Stimulated activated effector memory CD8-positive, alpha-beta T cell treated with anti-CD3 and anti-CD28 coated beads, Interleukin-12 subunit alpha, Interleukin-12 subunit beta, amount 100 ng/mL, for 72 hours (primary cell): Measurements from ENCODE around the gene RPN2.

Source experiments
- ATAC-seq: fragments of 150-1000 bp; cut with Tn5 transposase; 2 replicates; pipeline ENCODE4 v1.10.0; 2021
- DNase-seq, 2 donors: peaks; one replicate each; pipeline ENCODE4 v3.0.0; 2021 to 2022; ENCODE audit warnings: low spot score in 2 of 2
- H3K27ac Mint-ChIP-seq: one replicate; pipeline ENCODE4 v1.8.0; 2022; ENCODE audit warnings: mild to moderate bottlenecking, mixed read lengths
- H3K36me3 Mint-ChIP-seq: one replicate; pipeline ENCODE4 v1.8.0; 2022; ENCODE audit warnings: mild to moderate bottlenecking, mixed read lengths
- H3K4me1 Mint-ChIP-seq: one replicate; pipeline ENCODE4 v1.8.0; 2022; ENCODE audit warnings: mixed read lengths
- H3K4me3 Mint-ChIP-seq: one replicate; pipeline ENCODE4 v1.8.0; 2022; ENCODE audit warnings: mild to moderate bottlenecking, mixed read lengths
- H3K9me3 Mint-ChIP-seq: one replicate; pipeline ENCODE4 v1.8.0; 2022; ENCODE audit warnings: mixed read lengths

Gene RPN2

DNA sequence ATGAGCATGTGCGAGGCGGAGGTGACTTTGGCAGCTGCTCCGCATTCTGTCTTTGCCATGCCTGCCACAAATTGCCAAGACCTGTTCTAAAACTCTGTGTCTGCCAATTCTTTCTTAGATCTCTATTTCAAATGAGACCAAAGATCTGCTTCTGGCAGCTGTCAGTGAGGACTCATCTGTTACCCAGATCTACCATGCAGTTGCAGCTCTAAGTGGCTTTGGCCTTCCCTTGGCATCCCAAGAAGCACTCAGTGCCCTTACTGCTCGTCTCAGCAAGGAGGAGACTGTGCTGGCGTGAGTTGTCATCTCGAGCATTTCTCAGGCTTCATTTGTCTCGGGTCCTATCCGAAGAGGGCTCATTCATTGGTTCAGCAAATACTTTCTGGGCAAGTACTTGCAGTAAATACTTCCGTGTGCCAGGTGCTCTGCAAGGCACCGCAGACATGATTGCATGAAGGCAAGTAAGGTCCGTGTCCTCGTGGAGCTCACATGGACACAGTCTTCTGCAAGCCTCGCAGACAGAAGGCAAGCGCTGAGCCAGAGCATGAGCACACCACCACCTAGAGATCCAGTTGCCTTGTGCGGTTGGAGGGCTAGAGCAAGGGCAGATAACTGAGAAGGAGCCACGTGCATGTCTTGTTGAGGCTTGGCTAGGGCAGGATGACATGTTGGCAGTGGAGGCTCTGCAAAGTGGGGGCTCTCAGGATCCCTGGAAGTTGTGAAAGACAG, 20.0 kb downstream of the RPN2 start:
- DNase-seq: no peak
- no peak for ATAC-seq
- H3K4me3 Mint-ChIP-seq: no peak overlapping the region
- peaks cover 34% of the 10 kb centered on the region for H3K4me1 Mint-ChIP-seq
- no peak overlapping the region for H3K27ac Mint-ChIP-seq
- H3K36me3 Mint-ChIP-seq: peaks cover 87% of the 10 kb centered on the region
- H3K9me3 Mint-ChIP-seq: no peaks in the 10 kb centered on the region

DNA sequence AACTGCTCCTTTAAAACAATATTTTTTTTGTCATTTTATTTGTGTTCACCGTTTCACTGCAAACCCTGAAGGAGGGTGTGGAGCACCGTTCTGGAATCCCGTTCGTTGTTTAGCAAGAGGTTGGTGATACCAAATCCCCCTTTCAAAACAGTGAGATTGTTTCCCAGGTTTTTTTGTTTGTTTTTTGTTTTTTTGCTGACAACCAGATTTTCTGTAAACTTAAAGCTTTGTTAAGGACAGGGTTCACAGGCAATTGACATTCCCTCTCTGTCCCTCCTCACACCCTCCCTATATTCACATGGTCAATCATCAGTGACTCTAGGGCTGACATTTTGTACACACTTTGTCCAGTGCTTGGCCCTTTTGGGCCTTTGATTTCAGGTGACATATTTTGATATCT, 21.2 kb downstream of the RPN2 start:
- peaks cover 99% of the 10 kb centered on the region for H3K36me3 Mint-ChIP-seq
- DNase-seq (no peak), ATAC-seq (no peak)
- H3K9me3 Mint-ChIP-seq: no peaks in the 10 kb centered on the region
- H3K4me3 Mint-ChIP-seq: no peak overlapping the region
- H3K27ac Mint-ChIP-seq: no peak overlapping the region
- peaks cover 21% of the 10 kb centered on the region for H3K4me1 Mint-ChIP-seq

DNA sequence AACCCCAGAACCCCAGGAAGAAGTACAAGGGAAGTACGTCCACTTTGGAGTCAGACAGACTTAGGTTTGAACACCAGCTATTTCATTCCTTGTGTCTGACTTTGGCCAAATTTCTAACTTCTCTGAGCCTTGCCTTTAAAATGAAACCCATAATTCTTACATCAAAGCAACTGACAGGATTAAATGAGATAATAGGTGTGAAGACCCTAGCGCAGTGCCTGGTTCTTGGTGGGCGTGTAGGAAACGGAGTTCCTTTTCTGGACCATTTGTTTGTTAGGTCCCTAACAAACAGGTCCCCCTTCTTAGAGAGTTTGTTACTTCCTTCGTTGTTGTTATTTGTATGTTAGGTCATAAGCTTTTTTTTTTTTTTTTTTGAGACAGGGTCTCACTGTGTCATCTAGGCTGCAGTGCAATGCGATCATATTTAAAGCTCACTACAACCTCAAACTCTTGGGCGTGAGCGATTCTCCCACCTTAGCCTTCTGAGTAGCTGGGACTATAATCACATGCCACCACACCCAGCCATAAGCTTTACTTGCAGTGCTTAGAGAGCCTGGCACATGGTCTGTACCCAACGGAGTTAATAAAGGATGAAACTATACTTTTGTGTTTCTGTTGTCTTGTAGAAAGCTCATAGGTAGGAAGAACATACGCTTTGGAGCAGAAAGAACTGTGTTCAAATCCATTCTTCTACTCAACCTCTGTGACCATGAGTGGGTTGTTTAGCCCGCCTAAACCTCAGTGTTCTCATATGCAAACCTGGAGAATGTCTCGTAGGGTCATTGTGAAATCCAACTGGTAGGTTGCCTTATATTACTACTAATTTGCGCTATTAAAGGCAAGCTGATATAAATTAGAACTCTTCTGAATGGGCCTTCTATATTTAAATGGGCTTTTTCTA, 22.0 kb downstream of the RPN2 start:
- H3K9me3 Mint-ChIP-seq: no peaks in the 10 kb centered on the region
- H3K4me3 Mint-ChIP-seq: no peak overlapping the region
- ATAC-seq: no peak
- DNase-seq: no peak
- H3K4me1 Mint-ChIP-seq: peaks cover 18% of the 10 kb centered on the region
- no peak overlapping the region for H3K27ac Mint-ChIP-seq
- H3K36me3 Mint-ChIP-seq: peaks cover 99% of the 10 kb centered on the region

DNA sequence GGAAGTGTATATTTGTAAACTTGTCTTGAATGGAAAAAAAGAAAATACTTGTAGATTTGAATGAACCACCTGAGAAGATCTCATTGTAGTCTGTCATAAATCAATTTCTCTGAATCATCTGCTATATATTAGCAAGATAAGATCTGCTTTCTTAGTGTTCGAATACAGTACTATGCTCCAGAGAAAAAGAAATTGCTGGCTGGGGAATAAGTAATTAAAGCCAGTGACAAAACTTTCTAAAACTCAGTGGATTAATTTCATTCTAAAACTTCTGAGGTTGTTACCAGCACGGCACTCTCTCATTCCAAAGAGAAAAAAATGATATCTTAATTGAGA, 22.7 kb downstream of the RPN2 start:
- peaks cover 99% of the 10 kb centered on the region for H3K36me3 Mint-ChIP-seq

DNA sequence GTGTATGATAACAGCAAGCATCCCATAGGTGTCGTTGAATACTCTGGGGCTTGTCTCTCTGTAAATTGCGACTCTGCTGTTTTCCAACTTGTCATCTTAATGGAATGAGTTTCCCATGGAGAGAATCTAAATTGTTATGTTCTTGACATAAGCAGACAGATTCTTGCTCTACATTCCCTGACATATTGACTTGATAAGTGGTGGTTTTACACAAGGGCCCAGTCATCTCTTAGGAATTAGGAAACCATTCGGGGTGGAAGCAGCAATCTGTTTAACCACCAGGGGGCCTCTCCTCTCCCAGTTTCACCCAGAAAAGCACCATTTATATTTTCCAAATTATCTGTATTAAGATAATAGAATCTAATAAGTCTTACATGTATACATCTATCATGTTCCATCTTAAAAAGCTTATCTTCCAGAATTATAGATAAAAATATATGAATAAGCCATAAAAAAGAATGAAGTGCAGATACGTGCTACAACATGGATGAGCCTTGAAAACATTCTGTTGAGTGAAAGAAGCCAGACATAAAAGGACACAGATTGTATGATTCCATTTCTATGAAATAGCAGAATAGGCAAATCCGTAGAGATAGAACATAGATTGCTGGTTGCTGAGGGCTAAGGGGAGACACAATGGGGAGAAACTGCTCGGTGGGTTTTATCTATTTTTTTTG, 23.3 kb downstream of the RPN2 start:
- peaks cover 100% of the 10 kb centered on the region for H3K36me3 Mint-ChIP-seq
- DNase-seq: no peak
- H3K27ac Mint-ChIP-seq: no peak overlapping the region

More for the DNA sequence above, 22.7 kb downstream of the RPN2 start:
- Mint-ChIP-seq H3K4me1 (peaks cover 12% of the 10 kb centered on the region), H3K27ac (no peak overlapping the region), H3K4me3 (no peak overlapping the region), H3K9me3 (no peaks in the 10 kb centered on the region)
- ATAC-seq (no peak), DNase-seq (no peak)

DNA sequence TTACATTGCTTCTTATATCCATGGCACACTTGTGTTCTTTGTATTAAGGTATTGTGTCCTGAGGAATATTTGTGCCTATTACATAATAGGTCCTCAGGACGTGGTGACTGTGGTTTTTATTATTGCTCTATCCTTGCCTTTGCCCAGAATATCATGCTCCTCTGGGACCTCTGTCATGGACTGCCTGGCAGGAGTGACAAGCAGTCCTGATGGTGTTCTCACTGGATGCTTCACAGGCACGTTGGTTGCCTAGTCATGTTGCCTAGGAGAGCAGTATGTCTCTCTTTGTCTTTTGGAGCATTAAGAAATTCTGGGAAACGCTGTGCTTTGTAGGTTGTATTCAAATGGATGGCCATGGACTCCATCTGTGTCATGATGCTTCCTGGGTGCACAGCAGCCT, 24.9 kb downstream of the RPN2 start:
- Mint-ChIP-seq H3K36me3 (peaks cover 100% of the 10 kb centered on the region), H3K9me3 (no peaks in the 10 kb centered on the region), H3K27ac (peak overlapping the region; percentile 39), H3K4me3 (no peak overlapping the region), H3K4me1 (peaks cover 4% of the 10 kb centered on the region)
- DNase-seq: no peak
- ATAC-seq: no peak

More for the DNA sequence above, 23.3 kb downstream of the RPN2 start:
- H3K4me3 Mint-ChIP-seq: no peak overlapping the region
- ATAC-seq: no peak
- H3K4me1 Mint-ChIP-seq: peaks cover 6% of the 10 kb centered on the region
- H3K9me3 Mint-ChIP-seq: no peaks in the 10 kb centered on the region

DNA sequence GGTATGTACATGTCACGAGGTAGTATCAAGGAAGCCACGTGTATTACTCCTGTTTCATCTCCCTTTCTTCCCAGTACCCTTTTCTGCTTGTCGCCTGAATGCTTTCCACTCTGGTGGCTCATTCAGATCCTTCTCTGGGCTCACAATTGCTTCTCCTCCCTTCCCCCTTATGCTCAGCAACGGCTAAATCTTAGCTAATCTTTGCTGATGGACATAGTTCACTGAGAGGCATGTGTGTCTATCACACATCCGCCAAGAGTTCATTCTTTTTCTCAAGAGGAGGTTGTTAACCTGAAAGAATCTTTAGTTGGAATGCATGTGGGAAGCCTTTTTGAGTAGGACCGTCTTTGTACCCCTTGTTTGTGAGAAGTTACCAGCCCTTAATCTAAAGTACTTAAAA, 26.0 kb downstream of the RPN2 start:
- DNase-seq: no peak
- H3K36me3 Mint-ChIP-seq: peaks cover 100% of the 10 kb centered on the region
- H3K27ac Mint-ChIP-seq: peak overlapping the region; percentile 39

DNA sequence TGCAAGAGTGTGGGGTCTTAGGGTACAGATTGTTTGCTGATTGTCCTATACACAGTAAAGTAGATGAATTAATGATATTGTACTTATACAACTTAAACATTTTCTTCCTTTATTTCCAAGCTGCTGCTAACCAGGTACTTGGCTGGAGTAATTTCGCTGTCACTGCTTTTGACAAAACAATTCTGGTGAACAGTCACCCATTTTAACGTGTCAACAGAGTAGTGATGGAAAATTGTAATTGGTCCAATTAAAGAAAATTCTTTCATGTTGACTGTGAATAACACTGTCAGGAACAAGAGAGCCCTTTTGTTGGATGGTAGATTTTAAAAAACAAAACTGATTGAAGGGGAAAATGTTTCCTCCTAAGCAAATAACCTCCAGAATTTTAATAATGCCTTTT, 26.7 kb downstream of the RPN2 start:
- H3K9me3 Mint-ChIP-seq: no peaks in the 10 kb centered on the region
- no peak for DNase-seq
- peak overlapping the region; percentile 39 for H3K27ac Mint-ChIP-seq
- no peak overlapping the region for H3K4me3 Mint-ChIP-seq
- peaks cover 4% of the 10 kb centered on the region for H3K4me1 Mint-ChIP-seq
- ATAC-seq: no peak
- peaks cover 100% of the 10 kb centered on the region for H3K36me3 Mint-ChIP-seq

More for the DNA sequence above, 26.0 kb downstream of the RPN2 start:
- Mint-ChIP-seq H3K4me1 (peaks cover 4% of the 10 kb centered on the region), H3K4me3 (no peak overlapping the region), H3K9me3 (no peaks in the 10 kb centered on the region)
- no peak for ATAC-seq

DNA sequence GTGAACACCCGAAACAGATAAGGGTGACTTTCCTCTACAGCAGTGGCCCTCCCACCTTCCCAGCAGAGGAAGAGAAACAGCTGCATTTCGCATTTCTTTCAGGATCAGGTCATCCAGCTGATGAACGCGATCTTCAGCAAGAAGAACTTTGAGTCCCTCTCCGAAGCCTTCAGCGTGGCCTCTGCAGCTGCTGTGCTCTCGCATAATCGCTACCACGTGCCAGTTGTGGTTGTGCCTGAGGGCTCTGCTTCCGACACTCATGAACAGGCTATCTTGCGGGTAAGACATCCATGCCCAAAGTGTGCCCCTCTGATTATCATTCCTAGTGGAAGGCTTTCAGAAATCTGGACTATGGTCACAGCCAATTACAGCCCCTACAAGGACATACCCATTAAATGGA, 28.0 kb downstream of the RPN2 start:
- ATAC-seq (no peak), DNase-seq (no peak)
- peaks cover 2% of the 10 kb centered on the region for H3K4me1 Mint-ChIP-seq

DNA sequence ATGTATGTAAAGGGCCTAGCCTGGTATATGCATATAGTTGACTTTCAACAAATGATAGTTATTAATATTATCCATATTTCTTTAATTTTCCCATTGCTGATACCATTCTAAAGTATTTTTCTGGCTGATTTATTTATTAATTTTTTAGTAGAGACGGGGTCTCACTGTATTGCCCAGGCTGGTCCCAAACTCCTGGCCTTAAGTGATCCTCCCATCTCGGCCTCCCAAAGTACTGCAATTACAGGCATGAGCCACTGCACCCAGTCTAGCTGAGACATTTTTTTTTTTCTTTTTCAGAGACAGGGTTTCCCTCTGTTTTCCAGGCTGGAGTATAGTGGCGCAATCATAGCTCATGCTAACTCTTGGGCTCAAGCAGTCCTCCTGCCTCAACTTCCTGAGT, 30.1 kb downstream of the RPN2 start:
- Mint-ChIP-seq H3K27ac (no peak overlapping the region), H3K36me3 (peaks cover 100% of the 10 kb centered on the region), H3K4me3 (no peak overlapping the region), H3K9me3 (no peaks in the 10 kb centered on the region), H3K4me1 (no peaks in the 10 kb centered on the region)
- DNase-seq: no peak
- no peak for ATAC-seq

More for the DNA sequence above, 28.0 kb downstream of the RPN2 start:
- peaks cover 100% of the 10 kb centered on the region for H3K36me3 Mint-ChIP-seq
- H3K9me3 Mint-ChIP-seq: no peaks in the 10 kb centered on the region
- H3K4me3 Mint-ChIP-seq: no peak overlapping the region
- no peak overlapping the region for H3K27ac Mint-ChIP-seq

DNA sequence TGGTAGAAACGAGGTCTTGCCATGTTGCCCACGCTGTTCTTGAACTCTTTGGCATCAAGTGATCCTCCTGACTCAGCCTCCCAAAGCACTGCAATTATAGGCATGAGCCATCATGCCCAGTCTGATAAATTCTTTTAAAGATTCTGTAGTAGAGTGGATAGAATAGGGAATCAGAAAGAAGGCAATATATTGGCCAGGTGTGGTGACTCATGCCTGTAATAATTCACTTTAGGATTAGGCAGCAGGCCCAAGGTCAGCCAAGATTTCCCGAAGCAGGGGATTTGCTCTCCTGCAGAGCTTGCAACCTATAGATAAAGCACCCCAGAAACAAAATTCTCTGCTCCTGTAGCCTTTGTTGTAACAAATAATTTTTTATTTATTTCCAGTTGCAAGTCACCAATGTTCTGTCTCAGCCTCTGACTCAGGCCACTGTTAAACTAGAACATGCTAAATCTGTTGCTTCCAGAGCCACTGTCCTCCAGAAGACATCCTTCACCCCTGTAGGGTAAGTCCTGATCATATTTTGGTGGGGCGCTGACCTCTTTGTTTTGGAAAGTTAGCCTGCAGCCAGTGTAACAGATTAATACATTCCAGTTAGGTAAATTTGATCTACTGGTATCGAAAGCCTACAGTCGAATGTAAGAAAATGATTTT, 30.7 kb downstream of the RPN2 start:
- H3K9me3 Mint-ChIP-seq: no peaks in the 10 kb centered on the region
- no peak for ATAC-seq
- H3K4me3 Mint-ChIP-seq: no peak overlapping the region
- no peak overlapping the region for H3K27ac Mint-ChIP-seq
- H3K36me3 Mint-ChIP-seq: peaks cover 100% of the 10 kb centered on the region
- no peaks in the 10 kb centered on the region for H3K4me1 Mint-ChIP-seq
- DNase-seq: no peak

DNA sequence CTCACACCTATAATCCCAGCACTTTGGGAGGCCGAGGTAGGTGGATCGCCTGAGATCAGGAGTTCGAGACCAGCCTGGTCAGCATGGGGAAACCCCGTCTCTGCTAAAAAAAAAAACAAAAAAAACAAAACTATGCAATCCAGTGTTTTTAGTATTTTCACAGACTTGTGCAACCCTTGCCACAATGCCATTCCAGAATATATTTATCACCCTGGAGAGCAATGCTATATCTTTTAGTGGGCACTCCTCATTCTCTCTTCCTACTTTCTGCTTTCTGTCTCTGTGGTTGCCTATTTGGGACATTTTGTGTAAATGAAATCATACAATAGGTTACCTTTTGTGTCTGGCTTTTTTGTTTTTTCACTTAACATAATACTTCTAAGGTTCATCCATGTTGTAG, 39.3 kb downstream of the RPN2 start:
- H3K27ac Mint-ChIP-seq: no peak overlapping the region
- no peak overlapping the region for H3K4me3 Mint-ChIP-seq
- peaks cover 11% of the 10 kb centered on the region for H3K4me1 Mint-ChIP-seq
- DNase-seq (no peak), ATAC-seq (no peak)
- peaks cover 91% of the 10 kb centered on the region for H3K36me3 Mint-ChIP-seq
- no peaks in the 10 kb centered on the region for H3K9me3 Mint-ChIP-seq

DNA sequence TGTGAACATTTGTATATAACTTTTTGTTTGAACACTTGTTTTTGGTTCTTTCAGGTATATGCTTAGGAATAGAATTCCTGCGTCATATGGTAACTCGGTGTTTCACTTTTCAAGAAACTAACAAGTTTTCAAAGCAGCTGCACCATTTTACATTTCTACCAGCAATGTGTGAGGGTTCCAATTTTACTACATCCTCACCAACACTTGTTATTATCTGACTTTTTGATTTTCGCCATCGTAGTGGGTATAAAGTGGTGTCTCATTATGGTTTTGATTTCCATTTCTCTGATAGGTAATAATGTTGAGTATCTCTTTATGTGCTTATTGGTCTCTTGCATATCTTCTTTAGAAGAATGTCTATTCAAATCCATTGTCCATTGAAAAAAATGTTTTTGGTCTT, 39.8 kb downstream of the RPN2 start:
- Mint-ChIP-seq H3K4me3 (no peak overlapping the region), H3K27ac (no peak overlapping the region), H3K4me1 (peaks cover 11% of the 10 kb centered on the region), H3K36me3 (peaks cover 91% of the 10 kb centered on the region), H3K9me3 (no peaks in the 10 kb centered on the region)
- no peak for DNase-seq
- no peak for ATAC-seq

DNA sequence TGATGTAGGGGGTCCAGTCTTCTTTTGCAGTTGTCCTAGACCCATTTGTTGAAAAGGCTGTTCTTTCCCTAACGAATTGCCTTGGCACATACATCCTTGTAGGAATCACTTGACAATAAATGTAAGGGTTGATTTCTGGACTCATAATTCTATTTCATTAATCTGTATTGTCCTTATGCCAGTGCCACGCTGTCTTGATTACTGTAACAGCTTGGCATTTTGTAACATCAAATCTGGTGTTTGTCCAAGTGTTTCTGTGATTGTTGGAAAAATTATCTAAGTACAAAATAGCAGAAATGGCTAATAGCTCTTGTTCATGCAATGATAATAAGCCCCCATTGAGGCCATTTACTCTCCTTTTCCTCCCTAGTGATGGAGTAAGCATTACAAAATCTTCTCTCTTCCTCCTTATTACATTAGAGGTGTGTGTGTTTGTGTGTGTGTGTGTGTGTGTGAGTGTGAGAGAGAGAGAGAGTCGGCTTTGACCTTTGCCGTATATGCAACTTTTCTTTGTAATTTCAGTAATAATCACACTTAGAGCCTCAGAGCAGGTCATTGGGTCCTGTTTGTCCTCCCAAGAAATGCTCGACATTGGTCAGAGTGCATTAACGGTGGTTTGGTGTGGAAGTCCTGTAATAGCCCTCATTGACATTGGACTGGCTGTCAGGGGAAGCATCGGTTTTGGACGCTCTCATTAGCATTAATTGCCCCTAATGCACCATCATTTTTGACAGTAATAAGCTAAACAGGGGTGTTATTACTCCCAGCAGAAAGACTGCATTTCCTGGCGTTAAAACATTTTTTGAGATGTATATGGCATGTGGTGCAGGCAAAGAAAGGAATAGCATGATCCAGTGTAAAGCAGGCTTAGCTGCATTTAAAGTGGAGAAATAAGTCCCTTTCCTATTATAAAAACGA, 40.9 kb downstream of the RPN2 start:
- ATAC-seq (no peak), DNase-seq (no peak)
- Mint-ChIP-seq H3K9me3 (no peaks in the 10 kb centered on the region), H3K27ac (no peak overlapping the region), H3K36me3 (peaks cover 91% of the 10 kb centered on the region), H3K4me3 (no peak overlapping the region), H3K4me1 (peaks cover 11% of the 10 kb centered on the region)
